Fibroblast of pulmonary artery (primary cell): ENCODE measurements around the gene IMP4.

ENCODE experiments used
- DNase-seq: peaks from one replicate; pipeline ENCODE4 v3.0.0-alpha.2; 2010; ENCODE audit warnings: low read depth
- H3K4me3 ChIP-seq: replicated peaks from 2 replicates; pipeline ENCODE4 v1.5.1; 2011; ENCODE audit warnings: low read depth, mild to moderate bottlenecking, control low read depth, low read length, moderate library complexity
- TF ChIP-seq, protein P1 (sequence below): IDR thresholded peaks from 2 replicates; pipeline ENCODE4 v1.5.1; 2011; ENCODE audit warnings: mild to moderate bottlenecking, control low read depth, low read length, inconsistent platforms; ENCODE audit errors: missing control alignments

The IMP4 gene

DNA sequence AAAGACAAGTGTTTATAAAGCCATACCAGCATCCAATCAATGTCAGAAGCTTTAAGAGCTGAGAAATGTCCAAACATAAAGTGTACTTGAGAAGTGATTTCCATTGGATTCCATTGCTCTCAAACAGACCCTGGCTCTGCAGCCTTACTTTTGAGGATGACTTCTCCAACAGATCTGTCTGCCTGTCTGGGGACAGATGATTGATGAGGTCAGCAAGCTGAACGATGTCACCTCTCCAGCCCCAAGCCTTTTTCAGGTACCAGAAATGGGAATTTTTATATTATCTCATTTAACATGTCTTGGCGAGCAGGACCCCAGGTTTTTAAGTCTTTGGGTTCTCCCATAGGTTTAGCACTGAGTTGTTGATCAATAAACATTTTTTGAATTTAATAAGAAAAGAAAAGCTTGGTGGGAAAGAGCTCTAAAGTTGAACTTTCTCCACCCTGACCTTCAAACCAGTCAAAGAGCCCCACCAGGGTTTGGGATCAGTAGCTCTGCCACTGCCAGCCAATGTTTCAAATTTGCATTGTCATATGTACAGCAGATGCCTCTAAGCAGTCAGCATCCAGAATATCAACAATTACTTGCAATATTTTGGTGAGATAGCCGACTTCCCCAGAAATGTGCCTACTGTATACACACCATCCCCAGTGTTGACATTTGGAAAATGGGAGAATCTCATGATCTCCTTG lies 35.7 kb downstream of the IMP4 start:
- no peak for DNase-seq
- H3K4me3 ChIP-seq: no peak overlapping the region
- TF ChIP-seq, protein P1, sequence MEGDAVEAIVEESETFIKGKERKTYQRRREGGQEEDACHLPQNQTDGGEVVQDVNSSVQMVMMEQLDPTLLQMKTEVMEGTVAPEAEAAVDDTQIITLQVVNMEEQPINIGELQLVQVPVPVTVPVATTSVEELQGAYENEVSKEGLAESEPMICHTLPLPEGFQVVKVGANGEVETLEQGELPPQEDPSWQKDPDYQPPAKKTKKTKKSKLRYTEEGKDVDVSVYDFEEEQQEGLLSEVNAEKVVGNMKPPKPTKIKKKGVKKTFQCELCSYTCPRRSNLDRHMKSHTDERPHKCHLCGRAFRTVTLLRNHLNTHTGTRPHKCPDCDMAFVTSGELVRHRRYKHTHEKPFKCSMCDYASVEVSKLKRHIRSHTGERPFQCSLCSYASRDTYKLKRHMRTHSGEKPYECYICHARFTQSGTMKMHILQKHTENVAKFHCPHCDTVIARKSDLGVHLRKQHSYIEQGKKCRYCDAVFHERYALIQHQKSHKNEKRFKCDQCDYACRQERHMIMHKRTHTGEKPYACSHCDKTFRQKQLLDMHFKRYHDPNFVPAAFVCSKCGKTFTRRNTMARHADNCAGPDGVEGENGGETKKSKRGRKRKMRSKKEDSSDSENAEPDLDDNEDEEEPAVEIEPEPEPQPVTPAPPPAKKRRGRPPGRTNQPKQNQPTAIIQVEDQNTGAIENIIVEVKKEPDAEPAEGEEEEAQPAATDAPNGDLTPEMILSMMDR: no peak

DNA sequence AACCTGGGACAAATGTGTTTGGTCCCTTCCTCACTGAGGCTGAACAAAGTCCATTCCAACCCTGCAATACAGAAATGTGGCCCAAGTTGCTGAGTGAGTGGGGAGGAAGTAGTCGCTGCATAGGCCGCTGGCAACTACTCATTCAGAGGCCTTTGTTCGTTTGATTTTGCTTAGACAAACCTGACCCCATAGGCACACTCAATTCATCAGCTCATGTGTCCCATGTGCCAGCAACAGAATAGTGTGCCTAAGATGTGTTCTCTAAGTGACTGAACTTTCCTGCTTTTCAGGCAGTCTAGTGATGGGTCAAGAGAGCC lies 36.2 kb downstream of the IMP4 start:
- TF ChIP-seq, protein P1: no peak
- no peak overlapping the region for H3K4me3 ChIP-seq
- DNase-seq: no peak

DNA sequence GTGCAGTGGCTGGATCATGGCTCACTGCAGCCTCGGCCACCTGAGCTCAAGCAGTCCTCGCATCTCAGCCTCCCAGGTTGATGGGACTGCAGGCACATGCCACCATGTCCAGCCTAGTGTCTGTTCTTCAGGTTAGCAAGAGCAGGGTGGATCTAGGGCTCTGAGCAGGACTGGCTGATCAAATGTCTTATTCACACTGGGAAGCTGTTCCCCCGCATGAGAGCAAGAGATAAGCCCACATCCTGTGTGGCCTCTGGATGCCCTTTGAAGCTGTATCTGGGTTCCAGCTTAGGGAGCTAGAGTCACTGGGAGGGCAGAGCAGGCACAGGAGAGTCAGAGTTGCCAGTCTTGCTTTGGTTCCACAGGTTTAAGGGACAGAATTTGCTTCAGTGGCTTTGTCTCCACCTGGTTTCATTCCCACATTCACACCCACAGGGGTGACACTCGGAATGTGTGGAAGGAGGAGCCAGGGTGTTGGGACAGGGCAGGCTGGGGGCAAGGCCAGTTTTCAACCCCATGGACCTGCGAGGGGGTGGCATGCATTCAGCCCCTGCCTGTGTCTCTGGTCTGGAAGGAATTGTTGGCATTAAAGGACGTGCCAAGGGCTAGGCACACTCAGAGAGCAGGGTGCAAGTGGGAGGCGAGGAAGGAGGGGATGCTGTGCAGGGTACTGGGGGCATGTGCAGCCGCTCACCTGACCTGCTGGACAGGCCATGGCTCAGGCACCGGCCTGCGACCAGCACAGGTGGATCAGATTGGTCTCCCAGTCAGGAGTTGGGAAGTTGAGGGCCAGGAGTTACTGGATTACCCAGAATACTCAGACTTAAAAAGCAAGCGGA lies 37.6 kb downstream of the IMP4 start:
- TF ChIP-seq, protein P1: no peak
- no peak for DNase-seq

DNA sequence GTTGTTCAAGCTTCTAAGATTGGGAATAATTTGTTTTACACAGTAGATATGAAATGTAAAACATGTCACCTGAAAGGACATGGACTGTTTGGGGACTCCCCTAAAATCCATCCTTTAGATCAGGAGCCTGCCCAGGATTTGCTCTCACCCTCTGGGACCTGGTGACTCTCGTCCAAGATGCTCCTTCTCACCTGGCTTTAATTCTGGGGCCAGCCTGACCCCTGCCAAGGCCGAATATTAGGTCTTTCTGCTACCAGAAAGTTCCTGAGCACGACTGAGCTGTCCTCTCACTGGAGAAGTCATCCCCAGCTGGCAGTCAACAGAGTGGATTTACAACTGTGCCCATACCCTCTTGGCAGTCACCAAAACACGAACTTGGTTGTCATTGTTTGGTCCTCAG lies 38.4 kb downstream of the IMP4 start:
- no peak overlapping the region for H3K4me3 ChIP-seq
- DNase-seq: no peak
- TF ChIP-seq, protein P1: no peak

More for the DNA sequence above, 37.6 kb downstream of the IMP4 start:
- H3K4me3 ChIP-seq: no peak overlapping the region

DNA sequence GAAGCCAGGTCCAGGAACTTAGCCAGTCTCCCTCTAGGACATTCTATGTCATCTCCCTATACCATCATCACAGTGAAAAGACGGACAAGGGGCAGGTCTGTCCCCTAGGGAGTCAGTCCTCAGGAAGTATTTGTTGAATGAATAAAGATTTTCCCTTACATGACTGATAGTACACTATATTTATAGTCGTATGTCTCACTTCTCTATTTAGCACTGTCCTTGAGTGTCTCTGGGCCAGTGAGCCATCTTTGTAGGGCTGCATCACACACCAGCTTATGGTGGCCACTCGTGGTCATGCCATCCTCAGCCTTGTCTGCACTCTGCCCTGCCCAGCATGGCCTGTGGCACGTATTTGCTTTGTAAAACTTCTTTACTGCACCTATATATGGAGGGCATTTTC lies 38.9 kb downstream of the IMP4 start:
- no peak overlapping the region for H3K4me3 ChIP-seq
- TF ChIP-seq, protein P1: no peak
- no peak for DNase-seq

DNA sequence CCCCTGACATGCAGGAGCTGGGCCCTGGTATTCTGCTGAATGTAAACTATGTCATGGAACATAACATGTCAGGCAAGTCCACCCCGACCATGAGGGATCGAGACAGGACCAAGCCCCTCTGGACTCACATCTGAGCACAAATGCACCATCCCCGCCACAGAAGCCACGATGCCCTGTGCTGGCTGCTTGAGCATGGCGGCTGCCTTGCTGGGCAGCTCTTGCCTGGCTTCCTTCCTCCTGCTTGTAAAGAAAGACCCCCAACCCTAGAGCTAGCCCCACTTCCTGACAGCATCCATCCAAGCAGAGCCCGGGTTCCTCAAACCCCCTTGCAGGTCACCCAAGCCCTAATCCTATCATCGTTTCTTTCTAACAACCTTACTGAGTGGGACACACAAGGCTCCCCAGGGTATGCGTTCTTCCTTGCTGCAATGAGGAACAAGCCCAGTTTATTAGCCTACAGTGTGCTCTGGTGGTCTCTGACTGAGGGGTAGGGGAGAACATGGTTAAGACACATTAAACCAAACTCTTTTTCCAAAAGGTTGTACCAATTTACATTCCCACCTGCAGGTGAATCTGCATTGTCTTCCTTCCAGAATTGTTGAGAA lies 39.7 kb downstream of the IMP4 start:
- TF ChIP-seq, protein P1: no peak
- DNase-seq: no peak
- no peak overlapping the region for H3K4me3 ChIP-seq
